HepG2 (cell line): Measurements from ENCODE around the gene GCN1. TPM values are rescaled to one million over a fixed set of nuclear protein-coding genes. Genes with fewer than 3 reads are reported as not detected.
A peak's percentile ranks its signal among the peaks of the same experiment; 100 is the strongest.

Source experiments
- AGO1 ChIP-seq: fragments of 200-400 bp; formaldehyde crosslinking; IDR thresholded peaks from 2 replicates; pipeline ENCODE4 v1.6.1; 2017; ENCODE audit warnings: mild to moderate bottlenecking, low read depth, low read length, moderate library complexity; ENCODE audit not compliant: poor library complexity, severe bottlenecking
- AKNA ChIP-seq: sonication (generic); formaldehyde crosslinking; IDR thresholded peaks from 2 replicates; pipeline ENCODE4 v1.4.0; 2020; ENCODE audit warnings: missing genetic modification reagents, borderline replicate concordance
- ARID2 ChIP-seq: sonication (generic); formaldehyde crosslinking; IDR thresholded peaks from 2 replicates; pipeline ENCODE4 v1.8.1; 2022; ENCODE audit warnings: mild to moderate bottlenecking, missing genetic modification reagents, borderline replicate concordance
- ESRRA ChIP-seq: sonication (generic); formaldehyde crosslinking; IDR thresholded peaks from 2 replicates; pipeline ENCODE4 v1.5.1; 2020; ENCODE audit warnings: mild to moderate bottlenecking, low read depth, missing genetic modification reagents
- ETV5 ChIP-seq: IDR thresholded peaks from 2 replicates; pipeline ENCODE4 v1.6.1; 2018; ENCODE audit warnings: missing biosample characterization, missing genetic modification reagents, inconsistent platforms, borderline replicate concordance
- FOSL2 ChIP-seq: sonication (generic); formaldehyde crosslinking; IDR thresholded peaks from 2 replicates; pipeline ENCODE4 v1.4.0; 2020; ENCODE audit warnings: missing genetic modification reagents
- GATAD2A ChIP-seq: IDR thresholded peaks from 2 replicates; pipeline ENCODE4 v1.6.1; 2016
- GFI1 ChIP-seq: sonication (generic); formaldehyde crosslinking; IDR thresholded peaks from 2 replicates; pipeline ENCODE4 v1.5.0; 2020; ENCODE audit warnings: missing genetic modification reagents, mild to moderate bottlenecking, borderline replicate concordance
- HMGA1 ChIP-seq: sonication (generic); formaldehyde crosslinking; conservative IDR thresholded peaks from 2 replicates; pipeline ENCODE4 v1.4.0; 2020; ENCODE audit warnings: missing genetic modification reagents
- JARID2 ChIP-seq: sonication (generic); formaldehyde crosslinking; IDR thresholded peaks from 2 replicates; pipeline ENCODE4 v1.8.1; 2023; ENCODE audit warnings: missing genetic modification reagents, inconsistent platforms; ENCODE audit not compliant: insufficient replicate concordance
- NR0B2 ChIP-seq: sonication (generic); formaldehyde crosslinking; IDR thresholded peaks from 2 replicates; pipeline ENCODE4 v1.4.0; 2020; ENCODE audit warnings: mild to moderate bottlenecking, missing genetic modification reagents
- RBAK ChIP-seq: sonication (generic); formaldehyde crosslinking; IDR thresholded peaks from 2 replicates; pipeline ENCODE4 v1.5.1; 2020; ENCODE audit warnings: mild to moderate bottlenecking, missing genetic modification reagents
- ZMYM2 ChIP-seq: sonication (generic); formaldehyde crosslinking; IDR thresholded peaks from 2 replicates; pipeline ENCODE4 v1.8.0; 2022; ENCODE audit warnings: mild to moderate bottlenecking, missing genetic modification reagents
- ZNF234 ChIP-seq: sonication (generic); formaldehyde crosslinking; conservative IDR thresholded peaks from 2 replicates; pipeline ENCODE4 v1.5.1; 2020; ENCODE audit warnings: mild to moderate bottlenecking, missing genetic modification reagents
- ZNF335 ChIP-seq: sonication (generic); formaldehyde crosslinking; IDR thresholded peaks from 2 replicates; pipeline ENCODE4 v1.4.0; 2020; ENCODE audit warnings: missing genetic modification reagents
- ZNF33B ChIP-seq: sonication (generic); formaldehyde crosslinking; IDR thresholded peaks from 2 replicates; pipeline ENCODE4 v1.5.1; 2020; ENCODE audit warnings: mild to moderate bottlenecking, missing genetic modification reagents
- ZNF530 ChIP-seq: sonication (generic); formaldehyde crosslinking; IDR thresholded peaks from 2 replicates; pipeline ENCODE4 v1.5.0; 2020; ENCODE audit warnings: low read depth, mild to moderate bottlenecking, missing genetic modification reagents
- ZXDC ChIP-seq: sonication (generic); formaldehyde crosslinking; IDR thresholded peaks from 2 replicates; pipeline ENCODE4 v1.5.0; 2020; ENCODE audit warnings: mild to moderate bottlenecking, missing genetic modification reagents
- polyA plus RNA-seq, 8 experiments: library from polyadenylated mRNA; depleted of rRNA in 3 of 8; stranded (reverse) in 7 of 8; unstranded in 1 of 8; fragments of >200 nt; fragmentation: Illumina TruSeq in 4 of 8; extraction: Trizol in 4 of 8; gene quantifications; 2 replicates each; pipeline versions ENCODE4 v1.2.1 to v1.2.3, GENCODE V29; 2011 to 2016; ENCODE audit warnings: low read depth in 4 of 8, missing spikeins in 1 of 8, mixed read lengths in 1 of 8; ENCODE audit not compliant: insufficient read depth in 1 of 8
- total RNA-seq, 5 experiments: library from RNA; depleted of rRNA; stranded (reverse); fragments of >200 nt; fragmentation: Illumina TruSeq; extraction: Trizol; gene quantifications; 2 replicates each; pipeline ENCODE4 v1.2.3, GENCODE V29; 2016; ENCODE audit warnings: low read depth in 1 of 5
- TF ChIP-seq, protein P1 (sequence below): sonication (generic); formaldehyde crosslinking; IDR thresholded peaks from 2 replicates; pipeline ENCODE4 v1.4.0; 2020; ENCODE audit warnings: mild to moderate bottlenecking, low read depth, missing genetic modification reagents

GCN1 gene
- total and polyA plus RNA-seq, 2 of the 13 experiments (the other 11 are each of a cell fraction or from before 2014, with no cell fraction given): 58.2 to 83.0 TPM

DNA sequence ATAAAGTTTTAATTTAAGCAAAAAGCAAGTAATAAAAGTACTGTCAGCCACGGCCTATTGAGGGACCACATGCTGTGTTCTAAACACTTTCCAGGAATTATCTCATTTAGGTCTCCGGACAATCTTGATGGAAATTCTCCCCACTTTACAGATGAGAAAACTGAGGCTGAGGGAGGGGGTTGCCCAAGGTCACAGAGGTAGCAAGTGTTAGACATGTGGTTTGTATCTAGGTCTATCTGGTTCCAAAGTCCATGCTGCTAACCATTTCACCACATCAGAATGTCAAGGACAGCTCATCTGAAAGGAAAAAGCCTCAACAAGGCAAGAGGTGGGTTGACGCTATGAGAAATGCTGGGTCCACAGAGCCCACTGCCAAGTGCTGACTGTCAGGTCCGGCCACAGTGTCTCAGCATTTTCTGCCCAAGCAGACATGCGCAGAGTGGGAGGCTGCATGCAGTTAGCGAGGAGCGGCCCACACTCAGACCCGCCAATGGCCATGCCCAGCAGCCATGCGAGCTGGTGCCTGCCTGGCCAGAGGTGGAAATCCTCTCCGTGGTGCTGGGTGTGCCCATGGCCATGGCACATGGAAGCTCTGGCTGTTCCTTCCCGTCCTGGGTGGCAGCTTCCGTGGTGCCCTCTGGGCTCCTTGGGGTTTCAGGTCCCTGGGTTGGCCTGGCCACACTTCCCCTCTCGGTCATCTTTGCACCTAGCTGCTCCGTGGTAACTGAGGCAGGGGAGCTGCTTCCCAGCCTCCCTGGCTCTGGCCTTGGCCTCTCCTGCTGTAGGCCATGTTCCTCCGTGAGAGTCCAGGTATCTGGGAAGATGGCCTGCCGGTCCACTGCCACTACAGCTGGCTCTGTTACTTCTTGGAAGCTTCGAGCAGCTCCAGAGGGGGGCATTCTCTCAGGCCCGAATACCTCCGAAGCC is 24.4 kb upstream of the GCN1 start (continued):
- no peak for TF ChIP-seq HMGA1 (CRISPR knock-in tag)
- TF ChIP-seq, protein P1, sequence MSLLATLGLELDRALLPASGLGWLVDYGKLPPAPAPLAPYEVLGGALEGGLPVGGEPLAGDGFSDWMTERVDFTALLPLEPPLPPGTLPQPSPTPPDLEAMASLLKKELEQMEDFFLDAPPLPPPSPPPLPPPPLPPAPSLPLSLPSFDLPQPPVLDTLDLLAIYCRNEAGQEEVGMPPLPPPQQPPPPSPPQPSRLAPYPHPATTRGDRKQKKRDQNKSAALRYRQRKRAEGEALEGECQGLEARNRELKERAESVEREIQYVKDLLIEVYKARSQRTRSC: no peak
- no peak for TF ChIP-seq ETV5
- TF ChIP-seq GATAD2A: 0 out of 2 replicates have a peak, but pooled peaks have one; percentile 17
- TF ChIP-seq NR0B2 (CRISPR knock-in tag): no peak
- no peak for TF ChIP-seq ZNF234
- peak; percentile 95 for TF ChIP-seq ZMYM2 (CRISPR knock-in tag)
- no peak for TF ChIP-seq ZNF530 (CRISPR knock-in tag)
- TF ChIP-seq ESRRA (CRISPR knock-in tag): peak; percentile 95
- TF ChIP-seq ZXDC (CRISPR knock-in tag): no peak
- no peak for TF ChIP-seq RBAK (CRISPR knock-in tag)
- TF ChIP-seq FOSL2 (CRISPR knock-in tag): peak; percentile 38; the same call in 1 of the 2 replicates
- no peak for TF ChIP-seq JARID2 (CRISPR knock-in tag)
- no peak for TF ChIP-seq ARID2
- TF ChIP-seq AGO1: peak; percentile 33
- no peak for TF ChIP-seq GFI1 (CRISPR knock-in tag)
- no peak for TF ChIP-seq AKNA (CRISPR knock-in tag)
- no peak for TF ChIP-seq ZNF335 (CRISPR knock-in tag)
- no peak for TF ChIP-seq ZNF33B (CRISPR knock-in tag)
